ENCODE measurements around the gene CYTH1. TPM values are rescaled to one million over a fixed set of nuclear protein-coding genes. Genes with fewer than 3 reads are reported as not detected.
A peak's percentile ranks its signal among the peaks of the same experiment; 100 is the strongest.
"Not testable (repeated sequence)": the region's sequence is repeated elsewhere in the genome, so short reads cannot be mapped to it uniquely, and the experiment has no call there.

CYTH1 gene
- total RNA-seq, 1 donor from 2014 or later: 25.0 TPM

DNA sequence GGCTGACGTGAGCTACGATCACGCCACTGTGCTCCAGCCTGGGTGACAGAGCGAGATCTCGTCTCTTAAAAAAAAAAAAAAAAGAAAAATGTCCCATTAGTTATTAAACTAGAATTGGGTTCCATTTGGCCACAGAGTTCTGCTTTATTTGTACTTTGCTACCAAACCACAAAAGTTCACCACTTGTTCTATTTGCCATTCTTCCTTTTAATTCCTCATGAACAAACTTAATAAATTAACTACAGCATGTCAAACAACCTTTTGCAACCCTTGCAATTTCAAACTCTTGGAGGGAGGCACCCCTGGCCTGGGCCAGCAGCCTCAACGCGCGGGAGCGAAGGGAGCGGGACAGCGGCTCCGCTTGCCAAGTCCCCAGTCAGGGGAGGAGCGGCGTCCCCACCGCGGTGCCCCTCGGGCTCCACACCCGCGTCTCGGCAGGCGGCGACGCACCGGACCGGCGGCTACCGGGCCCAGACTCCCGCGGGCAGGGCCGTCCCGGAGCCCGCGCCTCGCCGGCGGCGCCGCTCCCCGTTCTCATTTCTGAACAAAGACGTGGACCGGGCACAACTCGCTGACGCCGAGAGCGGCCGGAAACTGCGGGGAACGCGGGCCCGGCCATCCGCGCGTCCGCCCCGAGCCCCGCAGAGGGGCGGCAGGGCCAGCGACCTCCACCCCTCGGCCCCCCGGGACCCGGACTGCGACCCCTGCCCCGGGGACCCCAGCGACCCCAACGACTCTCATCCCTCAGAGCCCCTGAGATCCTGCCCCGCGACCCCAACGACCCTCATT lies 775 bp downstream of the CYTH1 start:
- no peaks in the 10 kb centered on the region for H3K27me3 ChIP-seq (ENCODE audit: insufficient read depth, low read length)
- peak overlapping the region; percentile 75 for H3K27ac Mint-ChIP-seq (ENCODE audit: unreplicated experiment)
- peak overlapping the region; percentile 92 for H3K4me3 Mint-ChIP-seq (ENCODE audit: unreplicated experiment)
- H3K4me1 Mint-ChIP-seq (ENCODE audit: low read depth, unreplicated experiment): peaks cover 1% of the 10 kb centered on the region
- H3K4me3 ChIP-seq (ENCODE audit: insufficient read depth, low read depth, low read length): peak overlapping the region; percentile 71
- peak overlapping the region; percentile 98 for H3K4me2 ChIP-seq (ENCODE audit: low read length)
- no peak for DNase-seq (ENCODE audit: low read depth)
- H3K9ac ChIP-seq (ENCODE audit: low read length): peak overlapping the region; percentile 89
- TF ChIP-seq, protein P1, sequence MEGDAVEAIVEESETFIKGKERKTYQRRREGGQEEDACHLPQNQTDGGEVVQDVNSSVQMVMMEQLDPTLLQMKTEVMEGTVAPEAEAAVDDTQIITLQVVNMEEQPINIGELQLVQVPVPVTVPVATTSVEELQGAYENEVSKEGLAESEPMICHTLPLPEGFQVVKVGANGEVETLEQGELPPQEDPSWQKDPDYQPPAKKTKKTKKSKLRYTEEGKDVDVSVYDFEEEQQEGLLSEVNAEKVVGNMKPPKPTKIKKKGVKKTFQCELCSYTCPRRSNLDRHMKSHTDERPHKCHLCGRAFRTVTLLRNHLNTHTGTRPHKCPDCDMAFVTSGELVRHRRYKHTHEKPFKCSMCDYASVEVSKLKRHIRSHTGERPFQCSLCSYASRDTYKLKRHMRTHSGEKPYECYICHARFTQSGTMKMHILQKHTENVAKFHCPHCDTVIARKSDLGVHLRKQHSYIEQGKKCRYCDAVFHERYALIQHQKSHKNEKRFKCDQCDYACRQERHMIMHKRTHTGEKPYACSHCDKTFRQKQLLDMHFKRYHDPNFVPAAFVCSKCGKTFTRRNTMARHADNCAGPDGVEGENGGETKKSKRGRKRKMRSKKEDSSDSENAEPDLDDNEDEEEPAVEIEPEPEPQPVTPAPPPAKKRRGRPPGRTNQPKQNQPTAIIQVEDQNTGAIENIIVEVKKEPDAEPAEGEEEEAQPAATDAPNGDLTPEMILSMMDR (IDR thresholded peaks at IDR 0.05; ENCODE audit: insufficient read depth, low read depth, low read length): no peak
- no peak for TF ChIP-seq EZH2 (IDR thresholded peaks at IDR 0.05; ENCODE audit: insufficient read depth, low read length)
- H3K9me3 ChIP-seq (ENCODE audit: insufficient read depth, low read depth, low read length): no peaks in the 10 kb centered on the region
- H3K36me3 ChIP-seq (ENCODE audit: insufficient read depth, low read length): no peaks in the 10 kb centered on the region
- H4K20me1 ChIP-seq (ENCODE audit: insufficient read depth, low read length): peaks cover 15% of the 10 kb centered on the region
- H3K79me2 ChIP-seq (ENCODE audit: insufficient read depth, low read length): peaks cover 40% of the 10 kb centered on the region
- no peak for FAIRE-seq
- H2AFZ ChIP-seq (ENCODE audit: low read depth, low read length): peak overlapping the region; percentile 77
- H3K36me3 Mint-ChIP-seq (ENCODE audit: low read depth, unreplicated experiment): no peaks in the 10 kb centered on the region
- no peaks in the 10 kb centered on the region for H3K9me3 Mint-ChIP-seq (ENCODE audit: unreplicated experiment)
- H3K4me1 ChIP-seq (ENCODE audit: insufficient read depth, low read length): no peaks in the 10 kb centered on the region
- peak overlapping the region; percentile 33 for H3K27ac ChIP-seq (ENCODE audit: low read depth, low read length)
- no peaks in the 10 kb centered on the region for H3K27me3 Mint-ChIP-seq (ENCODE audit: low read depth, unreplicated experiment)

DNA sequence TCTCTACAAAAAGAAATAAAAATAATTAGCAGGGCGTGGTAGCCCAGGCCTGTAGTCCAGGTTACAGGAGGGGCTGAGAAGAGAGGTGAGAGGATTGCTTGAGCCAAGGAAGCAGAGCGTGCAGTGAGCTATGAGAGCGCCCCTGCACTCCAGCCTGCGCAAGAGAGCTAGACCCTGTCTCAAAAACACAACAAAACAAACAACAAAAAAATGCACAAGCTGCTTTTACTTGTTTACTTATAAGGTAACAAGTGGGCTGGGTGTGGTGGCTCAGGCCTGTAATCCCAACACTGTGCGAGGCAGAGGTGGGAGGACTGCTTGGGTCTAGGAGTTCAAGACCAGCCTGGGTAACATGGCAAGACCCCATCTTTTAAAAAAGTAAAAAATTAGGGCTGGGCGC lies 1.7 kb downstream of the CYTH1 start:
- Histone ChIP-seq H3K9me3 (ENCODE audit: insufficient read depth, low read depth, low read length) (no peaks in the 10 kb centered on the region), H2AFZ (ENCODE audit: low read depth, low read length) (no peak overlapping the region), H3K9ac (ENCODE audit: low read length) (no peak overlapping the region), H3K4me2 (ENCODE audit: low read length) (no peak overlapping the region), H3K36me3 (ENCODE audit: insufficient read depth, low read length) (no peaks in the 10 kb centered on the region), H3K79me2 (ENCODE audit: insufficient read depth, low read length) (peaks cover 46% of the 10 kb centered on the region), H3K4me3 (ENCODE audit: insufficient read depth, low read depth, low read length) (no peak overlapping the region), H3K27ac (ENCODE audit: low read depth, low read length) (no peak overlapping the region), H3K4me1 (ENCODE audit: insufficient read depth, low read length) (no peaks in the 10 kb centered on the region), H4K20me1 (ENCODE audit: insufficient read depth, low read length) (peaks cover 22% of the 10 kb centered on the region), H3K27me3 (ENCODE audit: insufficient read depth, low read length) (no peaks in the 10 kb centered on the region)
- Mint-ChIP-seq H3K9me3 (ENCODE audit: unreplicated experiment) (no peaks in the 10 kb centered on the region), H3K4me1 (ENCODE audit: low read depth, unreplicated experiment) (peaks cover 2% of the 10 kb centered on the region), H3K27me3 (ENCODE audit: low read depth, unreplicated experiment) (no peaks in the 10 kb centered on the region), H3K27ac (ENCODE audit: unreplicated experiment) (no peak overlapping the region), H3K4me3 (ENCODE audit: unreplicated experiment) (peak overlapping the region; percentile 58), H3K36me3 (ENCODE audit: low read depth, unreplicated experiment) (no peaks in the 10 kb centered on the region)
- FAIRE-seq (no peak), DNase-seq (ENCODE audit: low read depth) (no peak)
- no peak for TF ChIP-seq EZH2 (IDR thresholded peaks at IDR 0.05; ENCODE audit: insufficient read depth, low read length)
- TF ChIP-seq, protein P1 (IDR thresholded peaks at IDR 0.05; ENCODE audit: insufficient read depth, low read depth, low read length): no peak

DNA sequence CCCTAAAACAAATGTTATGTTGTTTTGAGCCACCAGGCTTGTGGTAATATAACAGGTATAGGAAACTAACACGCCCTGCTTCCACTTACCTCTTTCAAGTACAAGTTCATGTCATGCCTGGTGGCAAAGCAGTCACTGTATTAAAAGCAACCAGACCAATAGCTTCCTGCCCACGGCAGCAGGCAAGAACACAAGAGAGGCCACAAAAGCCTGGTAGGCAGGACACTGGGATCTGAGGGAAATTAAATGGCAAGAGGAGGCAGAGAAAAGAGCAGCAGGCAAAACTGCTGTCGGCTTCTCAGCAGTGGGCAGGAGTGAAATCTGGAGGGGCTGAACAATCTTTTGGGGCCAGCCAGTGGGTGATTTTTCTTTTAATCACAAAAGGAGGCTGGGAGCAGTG lies 2.2 kb downstream of the CYTH1 start:
- Histone ChIP-seq H3K27me3 (ENCODE audit: insufficient read depth, low read length) (no peaks in the 10 kb centered on the region), H3K27ac (ENCODE audit: low read depth, low read length) (no peak overlapping the region), H3K36me3 (ENCODE audit: insufficient read depth, low read length) (no peaks in the 10 kb centered on the region), H2AFZ (ENCODE audit: low read depth, low read length) (no peak overlapping the region), H3K4me3 (ENCODE audit: insufficient read depth, low read depth, low read length) (no peak overlapping the region), H3K4me1 (ENCODE audit: insufficient read depth, low read length) (no peaks in the 10 kb centered on the region), H3K9ac (ENCODE audit: low read length) (no peak overlapping the region), H3K79me2 (ENCODE audit: insufficient read depth, low read length) (peaks cover 51% of the 10 kb centered on the region), H3K9me3 (ENCODE audit: insufficient read depth, low read depth, low read length) (no peaks in the 10 kb centered on the region), H3K4me2 (ENCODE audit: low read length) (no peak overlapping the region), H4K20me1 (ENCODE audit: insufficient read depth, low read length) (peaks cover 27% of the 10 kb centered on the region)
- TF ChIP-seq EZH2 (IDR thresholded peaks at IDR 0.05; ENCODE audit: insufficient read depth, low read length): no peak
- TF ChIP-seq, protein P1 (IDR thresholded peaks at IDR 0.05; ENCODE audit: insufficient read depth, low read depth, low read length): no peak
- Mint-ChIP-seq H3K27me3 (ENCODE audit: low read depth, unreplicated experiment) (no peaks in the 10 kb centered on the region), H3K27ac (ENCODE audit: unreplicated experiment) (no peak overlapping the region), H3K4me1 (ENCODE audit: low read depth, unreplicated experiment) (peaks cover 4% of the 10 kb centered on the region), H3K36me3 (ENCODE audit: low read depth, unreplicated experiment) (no peaks in the 10 kb centered on the region), H3K9me3 (ENCODE audit: unreplicated experiment) (no peaks in the 10 kb centered on the region), H3K4me3 (ENCODE audit: unreplicated experiment) (peak overlapping the region; percentile 58)
- no peak for FAIRE-seq
- DNase-seq (ENCODE audit: low read depth): no peak

DNA sequence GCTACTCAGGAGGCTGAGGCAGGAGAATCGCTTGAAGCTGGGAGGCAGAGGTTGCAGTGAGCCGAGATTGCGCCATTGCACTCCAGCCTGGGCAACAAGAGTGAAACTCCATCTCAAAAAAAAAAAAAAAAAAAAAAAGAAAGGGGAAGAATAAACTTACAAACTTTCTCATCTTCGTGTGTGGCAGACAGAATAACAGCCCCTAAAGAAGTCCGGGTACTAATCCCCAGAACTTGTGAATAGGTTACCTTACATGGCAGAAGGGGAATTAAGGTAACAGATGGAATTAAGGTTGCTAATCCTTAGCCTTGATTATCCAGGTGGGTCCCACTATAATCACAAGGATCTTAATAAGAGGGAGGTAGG lies 2.8 kb downstream of the CYTH1 start:
- Histone ChIP-seq H3K79me2 (ENCODE audit: insufficient read depth, low read length) (peaks cover 57% of the 10 kb centered on the region), H4K20me1 (ENCODE audit: insufficient read depth, low read length) (peaks cover 32% of the 10 kb centered on the region)
- H3K36me3 Mint-ChIP-seq (ENCODE audit: low read depth, unreplicated experiment); H3K4me2 ChIP-seq (ENCODE audit: low read length); H3K27me3 ChIP-seq (ENCODE audit: insufficient read depth, low read length); H3K36me3 ChIP-seq (ENCODE audit: insufficient read depth, low read length); H3K27ac Mint-ChIP-seq (ENCODE audit: unreplicated experiment); DNase-seq (ENCODE audit: low read depth); H3K27ac ChIP-seq (ENCODE audit: low read depth, low read length); H3K27me3 Mint-ChIP-seq (ENCODE audit: low read depth, unreplicated experiment); H3K4me3 ChIP-seq (ENCODE audit: insufficient read depth, low read depth, low read length); H3K9me3 ChIP-seq (ENCODE audit: insufficient read depth, low read depth, low read length); H2AFZ ChIP-seq (ENCODE audit: low read depth, low read length); FAIRE-seq; H3K9ac ChIP-seq (ENCODE audit: low read length); H3K4me3 Mint-ChIP-seq (ENCODE audit: unreplicated experiment); H3K4me1 ChIP-seq (ENCODE audit: insufficient read depth, low read length); H3K9me3 Mint-ChIP-seq (ENCODE audit: unreplicated experiment): not testable (repeated sequence)
- H3K4me1 Mint-ChIP-seq (ENCODE audit: low read depth, unreplicated experiment): peaks cover 10% of the 10 kb centered on the region

Measured in astrocyte (in vitro differentiated cells and primary cell).